WTC11 (cell line): ENCODE results near the gene CDH13.

Experiments used
- ATF1 ChIP-seq: sonication (generic); formaldehyde crosslinking; IDR thresholded peaks from 2 replicates; pipeline ENCODE4 v1.8.1; 2023; ENCODE audit warnings: mild to moderate bottlenecking, moderate library complexity, missing genetic modification reagents
- CDX4 ChIP-seq: fragments of 250-450 bp; sonication (Bioruptor Pico); IDR thresholded peaks from 2 replicates; pipeline ENCODE4 v1.9.0; 2021; ENCODE audit warnings: moderate library complexity, mild to moderate bottlenecking, inconsistent platforms, borderline replicate concordance
- CTCF ChIP-seq: fragments of 200-600 bp; IDR thresholded peaks from 2 replicates; pipeline ENCODE4 v1.8.0; 2022; ENCODE audit warnings: antibody characterized with exemption
- ELF4 ChIP-seq: sonication (generic); formaldehyde crosslinking; IDR thresholded peaks from 2 replicates; pipeline ENCODE4 v1.8.1; 2022; ENCODE audit warnings: low read depth, mild to moderate bottlenecking, moderate library complexity, missing genetic modification reagents
- ERG ChIP-seq: fragments of 250-450 bp; sonication (Bioruptor Pico); IDR thresholded peaks from 2 replicates; pipeline ENCODE4 v1.8.0; 2021; ENCODE audit warnings: mild to moderate bottlenecking
- ETV6 ChIP-seq: sonication (generic); formaldehyde crosslinking; IDR thresholded peaks from 2 replicates; pipeline ENCODE4 v1.8.1; 2022; ENCODE audit warnings: mild to moderate bottlenecking, missing genetic modification reagents
- JUN ChIP-seq: sonication (generic); formaldehyde crosslinking; IDR thresholded peaks from 2 replicates; pipeline ENCODE4 v1.8.0; 2023; ENCODE audit warnings: mild to moderate bottlenecking, missing genetic modification reagents
- MAX ChIP-seq: sonication (generic); formaldehyde crosslinking; IDR thresholded peaks from 2 replicates; pipeline ENCODE4 v1.8.0; 2022; ENCODE audit warnings: mild to moderate bottlenecking, missing genetic modification reagents
- NR3C1 ChIP-seq: sonication (generic); formaldehyde crosslinking; conservative IDR thresholded peaks from 2 replicates; pipeline ENCODE4 v1.8.1; 2023; ENCODE audit warnings: low read depth, mild to moderate bottlenecking, missing genetic modification reagents
- ZNF317 ChIP-seq: sonication (generic); formaldehyde crosslinking; IDR thresholded peaks from 2 replicates; pipeline ENCODE4 v1.8.1; 2023; ENCODE audit warnings: low read depth, mild to moderate bottlenecking, moderate library complexity, missing genetic modification reagents, borderline replicate concordance

- TF ChIP-seq ETV6 (CRISPR knock-in tag), result no peak
- TF ChIP-seq CTCF, result no peak
- TF ChIP-seq ZNF317, result no peak
- no peak for TF ChIP-seq ERG (CRISPR knock-in tag)
- TF ChIP-seq MAX (CRISPR knock-in tag), result no peak
- TF ChIP-seq CDX4, result no peak
- TF ChIP-seq ATF1 (CRISPR knock-in tag), result no peak
- TF ChIP-seq JUN (CRISPR knock-in tag), result no peak
- no peak for TF ChIP-seq ELF4 (CRISPR knock-in tag)
- TF ChIP-seq NR3C1 (CRISPR knock-in tag), result no peak
Measured at GRCh38 chr16:82945420-82946101, 318.8 kb downstream of the CDH13 start.
